AG10803 (cell line): ENCODE results near the gene UBE3C.
A peak's percentile ranks its signal among the peaks of the same experiment; 100 is the strongest.

ENCODE experiments used
- DNase-seq: peaks from one replicate; pipeline ENCODE4 v3.0.0; 2010; ENCODE audit warnings: low read depth
- H3K4me3 ChIP-seq: 2 replicates; pipeline ENCODE4 v1.5.1; 2011; ENCODE audit warnings: mild to moderate bottlenecking, low read length, control low read depth
- TF ChIP-seq, protein P1 (sequence below): conservative IDR thresholded peaks from 2 replicates; pipeline ENCODE4 v1.5.1; 2011; ENCODE audit warnings: mild to moderate bottlenecking, low read length, control low read depth, inconsistent platforms

The UBE3C gene

DNA sequence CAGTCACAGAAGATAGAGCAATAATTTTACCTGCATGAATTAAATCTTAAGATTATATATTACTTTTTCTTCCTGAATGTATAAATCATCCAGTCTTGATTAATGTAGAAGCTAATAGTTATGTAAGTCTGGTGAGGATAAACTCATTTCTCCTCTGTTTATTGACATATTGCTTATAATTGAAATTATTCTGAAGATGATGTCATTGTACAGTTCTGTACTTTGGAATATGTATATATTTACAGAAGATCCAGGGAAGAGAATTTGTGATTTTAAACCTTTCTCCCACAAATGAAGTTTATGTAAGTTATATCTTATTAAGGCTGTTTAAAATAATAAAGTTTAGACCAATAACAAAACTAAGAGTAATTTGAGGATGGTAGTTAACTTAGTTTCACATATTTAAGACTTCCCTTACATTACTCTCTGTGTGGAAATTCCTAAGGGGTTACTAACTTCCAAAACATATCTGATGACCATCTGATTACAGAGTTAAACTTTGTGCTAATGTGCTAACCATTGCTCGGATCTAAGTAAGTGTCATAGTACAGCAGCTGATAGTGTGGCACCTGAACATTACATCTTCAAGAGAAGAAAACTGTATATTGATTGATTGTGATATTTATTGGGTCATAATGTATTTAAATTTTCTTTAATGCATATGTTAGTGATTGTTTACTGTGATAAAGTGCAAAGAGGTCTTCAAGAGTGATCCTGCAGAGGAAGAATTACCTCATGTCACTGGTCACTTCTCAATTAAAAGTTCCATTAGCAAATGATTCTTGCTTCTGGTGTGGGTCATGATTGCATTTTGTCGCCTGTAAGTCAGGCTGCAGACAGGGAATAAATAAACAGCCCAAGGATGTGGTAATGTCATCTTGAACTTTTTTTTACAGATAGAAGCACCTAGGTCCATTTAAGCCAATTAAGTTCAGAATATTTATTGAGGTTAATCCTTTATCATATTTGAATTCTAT is 96.9 kb downstream of the UBE3C start:
- no peak overlapping the region for H3K4me3 ChIP-seq
- TF ChIP-seq, protein P1, sequence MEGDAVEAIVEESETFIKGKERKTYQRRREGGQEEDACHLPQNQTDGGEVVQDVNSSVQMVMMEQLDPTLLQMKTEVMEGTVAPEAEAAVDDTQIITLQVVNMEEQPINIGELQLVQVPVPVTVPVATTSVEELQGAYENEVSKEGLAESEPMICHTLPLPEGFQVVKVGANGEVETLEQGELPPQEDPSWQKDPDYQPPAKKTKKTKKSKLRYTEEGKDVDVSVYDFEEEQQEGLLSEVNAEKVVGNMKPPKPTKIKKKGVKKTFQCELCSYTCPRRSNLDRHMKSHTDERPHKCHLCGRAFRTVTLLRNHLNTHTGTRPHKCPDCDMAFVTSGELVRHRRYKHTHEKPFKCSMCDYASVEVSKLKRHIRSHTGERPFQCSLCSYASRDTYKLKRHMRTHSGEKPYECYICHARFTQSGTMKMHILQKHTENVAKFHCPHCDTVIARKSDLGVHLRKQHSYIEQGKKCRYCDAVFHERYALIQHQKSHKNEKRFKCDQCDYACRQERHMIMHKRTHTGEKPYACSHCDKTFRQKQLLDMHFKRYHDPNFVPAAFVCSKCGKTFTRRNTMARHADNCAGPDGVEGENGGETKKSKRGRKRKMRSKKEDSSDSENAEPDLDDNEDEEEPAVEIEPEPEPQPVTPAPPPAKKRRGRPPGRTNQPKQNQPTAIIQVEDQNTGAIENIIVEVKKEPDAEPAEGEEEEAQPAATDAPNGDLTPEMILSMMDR, result no peak
- DNase-seq, result peak; percentile 51

DNA sequence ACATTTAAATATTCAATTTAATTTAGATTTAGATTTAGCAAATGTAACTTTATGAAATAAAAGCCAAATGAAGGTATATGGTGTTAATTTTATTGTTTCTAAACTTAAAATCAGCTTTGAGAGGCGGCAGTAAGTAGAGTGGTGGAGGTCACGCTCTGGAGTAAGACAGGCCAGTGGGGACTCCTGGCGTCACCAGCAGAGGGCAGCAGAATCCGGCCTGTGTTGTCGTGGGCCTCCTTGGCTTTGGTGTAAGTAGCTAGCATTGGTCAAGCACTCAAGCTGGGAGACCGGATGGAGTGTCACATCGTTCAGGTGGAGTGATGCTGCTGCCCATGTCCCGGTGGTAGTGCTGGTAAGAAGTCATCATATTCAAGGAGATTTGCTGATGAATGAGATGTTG is 99.4 kb downstream of the UBE3C start:
- H3K4me3 ChIP-seq, result no peak overlapping the region
- DNase-seq, result no peak
- TF ChIP-seq, protein P1, result no peak

DNA sequence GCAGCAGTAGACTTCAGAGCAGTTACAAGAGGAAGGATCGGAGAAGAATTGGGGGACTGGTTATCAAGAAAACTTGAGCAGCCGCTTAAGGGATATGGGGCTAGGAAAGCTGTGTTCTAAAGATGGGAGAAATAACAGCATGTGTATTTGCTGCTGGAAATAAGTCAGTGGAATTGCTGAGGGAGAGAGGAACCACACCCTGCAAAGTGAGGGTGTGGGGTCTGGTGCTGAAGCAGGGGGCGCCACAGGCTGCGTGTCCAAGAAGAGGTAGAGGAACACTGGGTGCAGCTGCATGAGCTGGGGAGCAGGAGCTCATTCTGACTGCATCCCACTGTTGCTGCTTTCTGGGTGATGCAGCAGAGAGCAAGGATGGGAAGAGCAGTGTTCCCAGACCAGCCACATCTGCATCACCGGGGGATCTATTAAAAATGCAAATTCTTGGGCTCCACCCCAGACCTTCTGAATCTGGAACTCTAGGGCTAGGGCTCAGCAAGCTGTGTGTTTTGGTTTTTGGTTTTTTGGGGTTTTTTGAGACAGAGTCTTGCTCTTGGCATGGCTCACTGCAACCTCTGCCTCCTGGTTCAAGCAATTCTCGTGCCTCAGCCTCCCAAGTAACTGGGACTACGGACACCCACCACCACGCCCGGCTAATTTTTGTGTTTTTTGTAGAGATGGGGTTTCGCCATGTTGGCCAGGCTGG is 101.0 kb downstream of the UBE3C start:
- TF ChIP-seq, protein P1, result no peak
- no peak overlapping the region for H3K4me3 ChIP-seq
- DNase-seq, result no peak

DNA sequence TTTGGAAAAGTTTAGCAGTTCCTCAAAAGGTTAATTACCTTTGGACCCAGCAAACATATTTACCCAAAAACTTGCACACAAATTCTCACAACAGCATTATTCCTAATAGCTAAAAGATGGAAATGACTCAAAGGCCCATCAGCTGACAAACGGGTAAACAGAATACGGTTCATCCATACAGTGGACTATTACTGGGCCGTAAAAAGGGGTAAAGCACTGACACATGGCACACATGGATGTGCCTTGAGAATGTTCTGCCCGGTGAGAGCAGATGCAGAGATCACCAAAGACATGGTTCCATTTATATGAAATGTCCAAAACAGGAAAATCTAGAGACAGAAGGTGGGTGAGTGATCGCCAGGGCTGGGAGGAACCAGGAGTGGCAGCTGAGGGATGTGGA is 102.9 kb downstream of the UBE3C start:
- H3K4me3 ChIP-seq, result no peak overlapping the region
- TF ChIP-seq, protein P1, result no peak
- DNase-seq, result no peak

DNA sequence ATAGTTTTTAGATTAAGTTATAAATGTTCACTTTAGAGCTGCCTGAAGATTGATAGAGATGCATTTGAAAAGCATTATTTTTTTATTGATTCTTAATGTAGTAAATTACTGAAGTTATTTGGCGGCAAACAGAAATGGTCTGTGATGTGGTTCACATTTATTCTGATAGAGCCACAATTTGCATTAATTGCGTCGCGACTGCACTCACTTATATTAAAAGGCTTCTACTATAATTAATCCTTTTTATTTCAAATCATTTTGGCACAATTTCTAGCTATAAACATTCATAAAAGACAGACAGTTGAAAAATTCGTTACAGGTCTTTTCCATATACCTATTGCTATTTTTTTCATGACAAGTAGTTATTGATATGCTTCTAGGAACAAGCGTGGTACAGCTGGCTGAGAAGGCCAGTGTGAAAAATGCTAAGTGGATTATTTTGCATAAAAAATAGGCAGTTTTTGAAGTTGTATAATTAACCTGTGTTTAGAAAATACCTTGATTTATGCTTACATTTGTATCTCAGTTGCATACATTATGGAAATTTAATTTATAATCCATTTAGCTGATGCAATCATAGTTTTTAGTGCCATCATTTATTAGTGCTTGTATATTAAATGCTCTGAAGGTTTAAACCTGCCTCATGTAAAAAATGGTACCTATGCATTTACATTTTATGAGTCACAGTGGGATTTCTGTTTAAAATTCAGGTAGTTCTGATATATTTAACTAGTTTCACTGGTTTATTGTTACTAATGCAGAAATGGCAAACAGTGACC is 106.0 kb downstream of the UBE3C start:
- no peak overlapping the region for H3K4me3 ChIP-seq
- TF ChIP-seq, protein P1, result no peak
- no peak for DNase-seq

DNA sequence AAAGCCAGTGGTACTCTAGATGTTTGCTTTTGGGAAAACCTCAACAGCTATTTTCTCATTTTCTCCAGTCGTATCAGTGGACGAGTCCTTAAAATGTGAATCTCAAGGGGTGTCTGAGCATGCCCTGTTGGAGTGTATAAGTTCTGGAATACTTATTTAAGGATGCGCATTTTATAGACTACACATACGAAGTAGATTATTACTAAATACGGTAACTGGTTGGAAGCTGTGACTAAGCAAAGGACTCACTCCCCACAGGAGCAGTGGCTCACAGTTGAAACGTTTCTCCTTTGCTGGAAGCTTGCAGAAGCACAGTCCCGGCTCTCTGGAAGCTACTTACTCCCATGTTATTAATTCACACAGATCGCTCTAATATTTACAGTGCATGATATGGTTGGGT is 107.3 kb downstream of the UBE3C start:
- TF ChIP-seq, protein P1, result no peak
- no peak for DNase-seq
- H3K4me3 ChIP-seq, result no peak overlapping the region
